GM19463 (cell line): ENCODE measurements around the gene ATRNL1.
"Not testable (repeated sequence)": the region's sequence is repeated elsewhere in the genome, so short reads cannot be mapped to it uniquely, and the experiment has no call there.

Experiments used
- ATAC-seq: cut with Tn5 transposase; IDR thresholded peaks from one replicate; pipeline ENCODE4 v1.9.1; 2021; ENCODE audit warnings: mild to moderate bottlenecking, moderate library complexity; ENCODE audit not compliant: unreplicated experiment

Gene ATRNL1

DNA sequence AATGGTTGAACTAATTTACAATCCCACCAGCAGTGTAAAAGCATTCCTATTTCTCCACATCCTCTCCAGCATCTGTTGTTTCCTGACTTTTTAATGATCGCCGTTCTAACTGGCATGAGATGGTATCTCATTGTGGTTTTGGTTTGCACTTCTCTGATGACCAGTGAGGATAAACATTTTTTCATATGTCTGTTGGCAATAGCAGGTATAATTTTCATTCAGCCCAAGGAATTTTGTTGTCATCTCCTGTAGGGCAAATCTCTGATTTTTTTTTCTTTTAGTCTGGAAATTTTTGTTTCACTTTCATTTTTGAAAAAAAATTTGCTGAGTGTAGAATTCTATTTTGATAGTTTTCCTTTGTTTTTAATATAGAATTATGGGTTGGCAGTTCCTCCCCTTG is 114.1 kb downstream of the ATRNL1 start:
- not testable (repeated sequence) for ATAC-seq

DNA sequence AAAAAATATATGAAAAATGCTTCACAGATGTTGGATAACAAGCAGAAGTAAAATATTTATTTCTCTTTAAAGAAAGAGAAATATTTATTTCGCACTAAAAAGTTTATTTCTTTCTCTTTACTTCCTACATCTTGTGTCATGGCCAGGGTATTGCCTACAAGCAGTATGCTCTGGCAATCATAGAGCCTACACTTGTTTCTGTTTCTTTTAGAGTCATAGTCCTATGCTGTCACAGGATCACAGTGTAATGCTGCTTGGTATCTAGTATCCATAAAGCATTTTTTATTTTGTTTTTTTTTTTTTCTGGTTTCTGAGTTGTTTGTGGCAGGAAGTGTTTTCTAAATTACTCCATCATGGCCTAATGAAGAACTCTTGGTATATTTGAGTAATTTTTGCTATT is 116.0 kb downstream of the ATRNL1 start:
- ATAC-seq: no peak

DNA sequence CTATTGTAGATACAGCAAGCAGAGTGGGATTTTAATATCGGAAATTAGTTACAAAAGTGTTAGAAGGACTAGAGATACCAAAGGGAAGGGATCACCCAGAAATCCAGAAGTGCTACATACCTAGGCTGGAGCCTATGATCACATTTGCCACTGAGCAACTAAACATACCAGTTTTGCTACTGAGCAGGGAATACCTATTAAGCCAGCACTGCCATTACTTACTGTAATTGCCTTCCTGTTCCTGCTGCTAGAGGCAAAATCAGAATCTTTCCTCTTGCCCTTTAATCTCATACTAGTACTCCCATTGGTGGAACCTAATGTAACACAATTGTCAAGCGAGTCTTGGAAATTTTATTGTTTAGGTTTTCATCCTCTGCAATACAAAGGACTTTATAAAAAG is 121.7 kb downstream of the ATRNL1 start:
- ATAC-seq: no peak

DNA sequence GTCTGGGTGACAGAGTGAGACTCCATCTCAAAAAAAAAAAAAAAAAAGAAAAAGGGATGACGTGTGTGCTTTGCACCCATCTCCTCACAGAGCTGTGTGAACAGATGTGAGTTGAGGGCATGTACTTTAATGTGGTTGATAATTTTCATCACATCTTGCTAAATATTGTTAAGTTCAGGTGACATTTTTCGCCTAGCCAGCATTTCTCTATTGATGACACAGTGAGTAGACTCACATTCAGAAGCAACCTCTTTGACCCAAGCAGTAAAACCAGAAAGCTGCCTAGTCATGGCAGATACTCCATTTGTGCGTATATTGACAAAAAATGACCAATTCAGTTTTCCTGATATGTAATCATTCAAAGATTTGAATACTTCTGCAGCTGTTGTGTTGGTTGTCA is 126.0 kb downstream of the ATRNL1 start:
- no peak for ATAC-seq

DNA sequence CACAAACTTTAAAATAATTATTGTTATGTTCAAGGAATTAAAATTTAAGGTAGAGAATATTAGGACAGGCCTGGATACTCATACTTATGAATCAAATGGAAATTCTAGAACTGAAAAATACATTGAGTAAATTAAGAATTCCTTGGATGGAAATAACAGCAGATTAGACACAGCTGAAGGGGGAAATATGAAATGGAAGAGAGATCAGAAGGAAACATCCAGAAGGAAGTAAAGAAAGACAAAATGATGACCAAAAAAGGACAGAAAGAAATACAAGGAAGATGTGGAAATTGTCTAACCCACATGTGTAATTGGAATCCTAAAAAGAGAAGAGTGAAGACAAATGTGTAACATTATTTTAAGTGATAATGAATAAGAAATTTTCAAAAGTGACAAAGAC is 128.9 kb downstream of the ATRNL1 start:
- ATAC-seq: no peak

DNA sequence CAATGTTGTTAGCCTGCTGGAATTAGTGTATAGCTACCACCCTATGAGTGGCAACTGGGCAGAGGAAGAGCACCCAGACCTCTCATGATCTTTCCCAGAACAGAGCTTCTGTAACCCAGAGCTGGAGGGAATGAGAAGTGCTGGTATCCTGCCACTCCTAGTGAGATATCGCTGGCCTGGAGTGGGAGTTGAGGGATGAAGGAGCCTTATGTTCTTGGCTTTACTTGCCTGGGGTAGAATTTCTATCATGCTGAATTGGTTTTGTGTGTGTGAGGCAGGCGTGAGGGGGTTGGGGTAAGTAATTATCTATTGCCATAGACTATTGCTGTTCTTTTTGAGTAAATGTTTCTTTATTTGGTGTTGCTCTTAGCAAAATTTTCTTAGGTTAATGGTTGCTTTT is 146.6 kb downstream of the ATRNL1 start:
- no peak for ATAC-seq

DNA sequence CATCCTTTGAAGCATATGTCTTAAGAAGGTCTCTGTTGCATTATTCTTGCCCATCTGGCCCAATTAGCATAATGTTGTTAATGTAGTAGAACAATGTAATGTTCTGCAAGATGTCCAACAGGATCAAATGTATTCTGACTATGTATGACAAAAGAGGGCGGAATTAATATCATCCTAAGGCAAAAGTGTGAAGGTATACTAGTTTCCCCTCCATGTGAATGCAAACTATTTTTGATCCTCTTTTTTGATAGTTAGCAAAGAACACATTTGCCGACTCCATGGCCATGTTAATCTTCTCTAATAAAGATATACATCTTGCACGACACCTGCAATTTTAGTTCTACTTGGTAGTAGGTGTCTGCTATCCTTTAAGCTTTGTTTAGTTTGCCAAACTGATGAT is 157.6 kb downstream of the ATRNL1 start:
- ATAC-seq: no peak

DNA sequence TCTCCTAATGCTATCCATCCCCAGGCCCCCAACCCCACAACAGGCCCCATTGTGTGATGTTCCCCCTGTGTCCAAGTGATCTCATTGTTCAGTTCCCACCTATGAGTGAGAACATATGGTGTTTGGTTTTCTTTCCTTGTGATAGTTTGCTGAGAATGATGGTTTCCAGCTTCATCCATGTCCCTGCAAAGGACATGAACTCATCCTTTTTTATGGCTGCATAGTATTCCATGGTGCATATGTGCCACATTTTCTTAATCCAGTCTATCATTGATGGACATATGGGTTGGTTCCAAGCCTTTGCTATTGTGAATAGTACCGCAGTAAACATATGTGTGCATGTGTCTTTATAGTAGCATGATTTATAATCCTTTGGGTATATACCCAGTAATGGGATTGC is 160.6 kb downstream of the ATRNL1 start:
- ATAC-seq: not testable (repeated sequence)

DNA sequence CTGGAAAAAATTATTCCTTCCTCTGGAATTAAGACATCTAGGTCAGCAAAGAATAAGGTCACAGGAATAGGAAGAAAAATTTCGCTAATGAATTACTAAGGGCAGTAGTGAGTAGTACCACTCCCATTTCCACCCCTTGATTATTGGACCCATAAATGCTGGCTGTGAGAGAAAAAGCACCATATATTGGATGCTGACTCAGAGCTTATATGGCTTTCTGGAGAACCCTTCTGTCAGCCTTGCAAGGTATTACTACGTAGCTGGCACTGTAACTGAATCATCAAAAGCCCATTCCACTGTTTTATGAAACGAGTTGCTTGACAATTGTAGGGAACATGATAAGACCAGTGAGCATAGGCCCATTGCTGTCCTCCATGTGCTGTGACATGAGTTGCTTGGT is 179.3 kb downstream of the ATRNL1 start:
- no peak for ATAC-seq

DNA sequence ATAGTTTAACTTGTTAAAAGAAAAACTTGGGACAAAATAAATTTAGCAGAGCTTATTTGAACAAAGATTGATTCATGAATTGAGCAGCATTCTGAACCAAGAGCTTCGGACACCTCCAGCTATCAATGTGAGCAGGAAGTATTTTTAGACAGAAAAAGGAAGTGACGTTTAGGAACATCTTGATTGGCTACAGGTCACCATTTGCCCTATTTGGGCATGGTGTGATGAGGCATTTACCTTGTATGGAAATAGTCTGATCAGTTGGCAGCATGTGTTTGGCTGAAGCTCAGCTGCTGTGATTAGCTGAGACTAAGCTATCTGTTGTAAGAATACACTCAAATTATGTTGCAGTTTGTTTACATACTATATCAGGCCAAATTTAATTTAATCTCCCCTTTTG is 185.1 kb downstream of the ATRNL1 start:
- ATAC-seq: no peak

DNA sequence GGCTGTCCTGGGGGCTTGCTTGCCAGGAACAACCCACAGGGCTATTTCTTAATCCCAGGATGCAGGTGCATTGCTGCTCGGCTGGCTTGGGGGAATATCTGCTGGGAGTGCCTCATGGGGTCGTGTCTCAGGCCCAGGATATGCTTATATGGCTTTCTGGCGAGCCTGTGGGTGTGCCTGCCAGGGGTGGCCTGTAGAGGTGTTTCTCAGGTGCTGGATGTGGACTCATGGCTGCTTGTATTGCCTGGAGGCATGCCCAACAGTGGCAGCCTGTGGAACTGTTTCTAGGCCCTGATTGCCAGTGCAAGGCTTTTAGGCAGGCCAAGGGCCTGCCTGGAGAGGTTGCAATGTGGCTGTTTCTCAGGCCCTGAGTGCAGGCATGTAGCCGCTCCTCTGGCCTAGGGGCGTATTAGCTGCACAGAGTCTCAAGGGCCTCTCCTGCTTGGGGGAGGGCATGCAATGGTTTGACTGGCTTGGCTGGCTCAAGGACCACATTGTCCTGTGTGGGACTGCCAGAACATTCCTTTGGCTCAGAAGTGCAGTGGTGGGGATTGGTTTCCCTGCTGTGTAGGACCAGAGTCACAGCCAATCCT is 202.1 kb downstream of the ATRNL1 start:
- ATAC-seq: no peak

DNA sequence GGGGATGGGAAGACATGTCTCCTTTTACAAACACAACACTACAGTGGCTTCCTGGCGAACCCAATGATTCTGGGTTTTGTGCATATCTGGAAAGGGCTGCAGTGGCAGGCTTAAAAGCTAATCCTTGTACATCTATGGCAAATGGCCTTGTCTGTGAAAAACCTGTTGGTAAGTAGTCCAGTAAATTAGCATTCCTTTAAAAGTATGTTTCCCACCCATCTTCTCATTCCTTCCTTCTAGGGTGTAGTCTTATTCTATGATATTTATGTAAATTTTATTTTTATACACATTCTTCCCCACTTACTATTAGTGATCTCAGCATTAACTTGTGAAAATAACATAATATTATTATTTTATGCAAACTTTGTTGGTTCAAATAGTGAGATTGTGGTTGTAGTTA is 206.9 kb downstream of the ATRNL1 start:
- ATAC-seq: no peak

DNA sequence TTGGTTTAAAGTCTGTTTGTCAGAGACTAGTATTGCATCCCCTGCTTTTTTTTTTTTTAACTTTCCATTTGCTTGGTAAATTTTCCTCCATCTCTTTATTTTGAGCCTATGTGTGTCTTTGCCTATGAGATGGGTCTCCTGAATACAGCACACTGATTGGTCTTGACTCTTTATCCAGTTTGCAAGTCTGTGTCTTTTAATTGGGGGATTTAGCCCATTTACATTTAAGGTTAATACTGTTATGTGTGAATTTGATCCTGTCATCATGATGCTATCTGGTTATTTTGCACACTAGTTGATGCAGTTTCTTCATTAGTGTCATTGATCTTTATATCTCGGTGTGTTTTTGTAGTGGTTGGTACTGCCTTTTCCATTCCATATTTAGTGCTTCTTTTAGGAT is 226.5 kb downstream of the ATRNL1 start:
- ATAC-seq: not testable (repeated sequence)

DNA sequence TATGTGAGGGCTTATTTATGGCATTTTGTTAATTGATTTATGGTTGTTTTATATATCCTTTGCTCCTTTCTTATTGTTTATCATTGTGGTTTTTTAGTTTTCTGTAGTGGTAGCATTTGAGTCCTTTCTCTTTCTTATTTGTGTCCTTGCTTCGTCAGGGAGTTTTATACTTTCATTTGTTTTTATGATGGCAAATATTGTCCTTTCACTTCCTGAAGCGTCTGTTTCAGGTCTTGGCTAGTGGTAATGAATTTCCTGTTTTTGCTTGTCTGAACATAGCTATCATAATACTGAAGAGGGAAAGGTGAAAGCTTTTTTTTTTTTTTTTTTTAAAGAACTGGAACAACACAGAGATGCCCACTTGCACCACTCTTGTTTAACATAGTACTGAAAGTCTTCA is 228.2 kb downstream of the ATRNL1 start:
- ATAC-seq: peak; percentile 47

DNA sequence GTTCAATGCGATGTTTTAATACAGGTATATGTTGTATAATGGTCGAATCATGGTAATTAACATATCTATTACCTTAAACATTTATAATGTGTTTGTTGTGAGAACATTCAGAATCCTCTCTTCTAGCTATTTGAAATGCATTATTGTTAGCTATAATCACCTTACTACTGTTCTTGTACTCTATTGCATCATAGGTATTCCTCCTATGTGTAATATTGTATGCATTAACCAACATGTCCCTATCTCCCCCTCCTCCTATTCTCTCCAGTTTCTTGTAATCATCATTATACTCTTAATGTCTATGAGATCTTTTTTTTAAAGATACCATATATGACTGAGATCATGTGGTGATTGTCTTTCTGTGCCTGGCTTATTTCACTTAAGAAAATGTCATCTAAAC is 235.2 kb downstream of the ATRNL1 start:
- ATAC-seq: no peak

DNA sequence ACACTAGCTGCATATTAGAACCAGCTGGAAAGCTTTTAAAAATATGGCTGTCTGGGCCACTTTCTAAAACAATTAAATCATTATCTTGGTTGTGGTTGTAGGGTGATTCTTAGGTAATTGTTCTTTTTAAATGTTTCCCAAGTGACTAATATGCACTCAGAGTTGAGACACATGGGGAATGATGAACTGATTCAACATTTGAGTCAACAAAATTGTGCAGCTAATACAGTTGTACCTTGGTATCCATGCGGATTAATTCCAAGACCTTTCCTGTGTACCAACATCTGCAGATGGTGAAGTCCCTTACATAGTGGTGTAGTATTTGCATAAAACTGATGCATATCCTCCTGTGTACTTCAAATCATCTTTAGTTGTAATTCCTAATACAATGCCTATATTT is 242.2 kb downstream of the ATRNL1 start:
- no peak for ATAC-seq

DNA sequence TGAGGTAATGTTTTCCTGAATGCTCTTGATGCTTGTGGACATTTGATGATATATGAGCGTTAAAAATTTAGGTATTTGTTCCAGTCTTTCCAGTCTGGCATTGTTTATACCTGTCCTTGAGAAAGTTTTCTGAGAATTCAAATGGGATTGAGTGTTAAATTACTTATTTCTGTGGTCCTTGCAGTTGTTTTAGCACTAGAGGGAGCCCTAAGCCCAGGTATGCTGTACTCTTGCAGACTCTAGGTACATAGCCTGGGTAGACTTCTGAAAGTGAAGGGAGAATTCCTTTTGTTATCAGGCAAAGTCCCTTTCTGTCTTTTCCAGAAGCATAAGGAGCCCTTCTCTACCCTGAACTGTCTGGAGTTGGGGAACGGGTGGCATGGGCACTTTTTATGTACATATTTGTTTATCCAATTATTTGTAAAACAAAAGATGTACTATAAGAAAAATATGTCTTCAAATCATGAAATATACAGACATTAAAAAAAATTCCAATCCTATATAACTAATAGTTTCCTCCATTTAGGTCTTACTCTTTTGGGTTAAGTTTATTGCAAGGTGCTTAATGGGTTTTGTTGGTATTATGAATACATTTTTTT is 262.1 kb downstream of the ATRNL1 start:
- ATAC-seq: peak; percentile 87

DNA sequence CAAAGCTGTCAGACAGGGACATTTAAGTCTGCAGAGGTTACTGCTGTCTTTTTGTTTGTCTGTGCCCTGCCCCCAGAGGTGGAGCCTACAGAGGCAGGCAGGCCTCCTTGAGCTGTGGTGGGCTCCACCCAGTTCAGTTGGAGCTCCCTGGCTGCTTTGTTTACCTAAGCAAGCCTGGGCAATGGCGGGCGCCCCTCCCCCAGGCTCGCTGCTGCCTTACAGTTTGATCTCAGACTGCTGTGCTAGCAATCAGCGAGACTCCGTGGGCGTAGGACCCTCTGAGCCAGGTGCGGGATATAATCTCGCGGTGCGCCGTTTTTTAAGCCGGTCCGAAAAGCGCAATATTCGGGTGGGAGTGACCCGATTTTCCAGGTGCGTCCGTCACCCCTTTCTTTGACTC is 274.8 kb downstream of the ATRNL1 start:
- not testable (repeated sequence) for ATAC-seq

DNA sequence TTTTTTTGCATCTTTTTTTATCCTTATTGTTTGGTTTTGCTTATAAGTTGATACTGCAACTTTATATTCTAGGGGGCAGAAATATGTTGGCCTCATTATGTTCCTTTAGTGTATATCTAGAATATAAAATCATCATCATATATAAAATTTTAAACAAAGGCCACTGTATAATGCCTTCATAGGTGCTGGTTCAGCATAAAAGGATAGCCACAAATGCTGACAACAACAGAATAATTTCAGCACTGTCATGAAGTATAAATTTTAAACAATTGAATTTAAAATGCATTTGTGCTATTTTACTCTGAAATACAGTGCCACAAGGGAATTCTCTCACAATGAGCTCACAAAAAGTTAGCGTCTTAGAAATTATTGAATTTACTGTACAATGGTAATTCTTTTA is 285.9 kb downstream of the ATRNL1 start:
- no peak for ATAC-seq

DNA sequence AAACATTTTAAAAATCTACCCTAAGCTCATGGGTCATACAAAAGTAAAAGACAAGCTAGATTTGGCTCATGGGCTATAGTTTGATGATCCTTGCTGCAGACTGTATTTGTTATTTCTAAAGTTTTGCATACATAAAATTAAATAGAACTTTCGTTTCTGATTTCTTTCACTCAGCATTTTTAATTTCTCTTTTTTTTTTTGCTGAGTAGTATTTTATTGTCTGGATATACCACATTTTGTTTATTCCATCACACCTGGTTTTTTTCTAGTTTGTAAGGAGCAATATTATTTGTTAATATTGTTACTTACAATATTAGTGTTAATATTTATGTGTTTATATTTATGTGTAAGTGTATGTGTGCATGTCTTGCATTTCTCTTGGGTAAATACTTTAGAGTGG is 291.5 kb downstream of the ATRNL1 start:
- no peak for ATAC-seq

DNA sequence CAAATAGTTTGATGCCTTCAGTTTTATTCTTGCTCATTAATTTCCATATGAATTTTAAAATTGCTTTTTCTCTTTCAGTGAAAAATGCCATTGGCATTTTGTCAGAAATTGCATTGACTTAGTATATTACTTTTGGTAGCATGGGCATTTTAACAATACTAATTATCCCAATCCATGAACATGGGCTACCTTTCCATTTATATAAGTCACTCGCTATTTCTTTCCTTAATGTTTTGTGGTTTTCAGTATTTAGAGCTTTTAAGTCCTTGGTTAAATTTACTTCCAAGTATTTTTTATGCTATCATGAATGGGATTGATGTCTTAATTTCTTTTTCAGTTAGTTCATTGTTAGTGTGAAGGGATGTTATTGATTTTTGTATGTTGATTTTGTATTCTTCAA is 297.4 kb downstream of the ATRNL1 start:
- no peak for ATAC-seq

DNA sequence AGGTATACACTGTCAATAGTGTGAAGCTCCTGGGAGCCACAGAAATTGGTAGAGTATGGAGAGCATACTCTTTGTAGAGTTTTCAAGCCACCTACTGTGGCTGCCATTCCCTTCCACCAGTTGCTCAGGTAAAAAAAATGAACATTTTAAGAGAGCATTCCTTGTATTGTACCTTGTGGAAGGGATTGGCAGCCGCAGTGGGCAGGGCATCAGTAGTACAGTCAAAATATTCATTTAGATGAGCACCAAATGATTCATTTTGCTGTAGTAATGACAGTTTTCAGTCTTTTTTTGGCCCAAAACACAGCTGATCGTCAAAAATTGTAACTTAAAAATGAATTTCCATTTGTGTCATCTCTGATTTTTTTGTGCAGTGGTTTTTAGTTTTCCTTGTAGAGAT is 304.9 kb downstream of the ATRNL1 start:
- no peak for ATAC-seq

DNA sequence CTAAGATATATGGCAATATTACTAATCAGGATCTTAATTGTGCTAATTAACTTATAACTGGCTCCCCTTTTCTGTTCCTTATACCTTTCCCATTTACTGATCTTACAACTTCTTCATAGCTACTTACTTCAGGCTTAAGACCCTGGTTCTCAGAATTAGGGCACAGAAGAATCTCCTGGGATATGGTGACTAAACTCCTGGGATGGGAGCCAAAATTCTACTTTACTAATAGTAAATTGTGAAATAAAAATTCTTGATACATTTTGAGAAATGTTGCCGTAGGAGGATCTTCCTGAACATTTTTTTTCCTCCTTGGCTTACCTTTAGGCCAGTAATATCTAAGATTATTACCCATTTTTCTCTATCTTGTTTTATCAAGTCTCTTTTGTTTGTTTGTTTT is 309.5 kb downstream of the ATRNL1 start:
- no peak for ATAC-seq
